Measurements from ENCODE around the gene LMF1. TPM values are rescaled to one million over a fixed set of nuclear protein-coding genes. Genes with fewer than 3 reads are reported as not detected.

LMF1 gene
- total and polyA plus RNA-seq, 2 of the 8 experiments (the other 6 are each of a cell fraction or from before 2014, with no cell fraction given), result 3.5 to 9.1 TPM

DNA sequence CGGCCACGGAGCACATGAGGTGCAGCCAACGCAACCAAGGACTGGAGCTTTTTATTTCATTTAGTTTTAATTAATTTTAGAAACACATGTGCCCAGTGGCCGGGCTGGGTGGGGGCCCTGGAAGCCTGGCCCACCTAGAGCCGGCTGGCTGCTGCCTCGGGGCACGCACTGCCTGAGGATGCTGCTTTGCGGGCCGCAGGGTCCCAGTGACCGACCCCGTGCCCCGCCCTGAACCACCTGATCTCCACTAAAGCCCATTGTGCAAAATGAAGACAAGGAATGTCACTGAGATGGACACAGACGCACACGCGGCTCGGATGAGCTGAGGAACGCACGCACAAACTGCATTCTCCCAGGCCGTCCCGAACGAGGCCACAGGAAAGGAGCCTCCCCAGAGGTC, 39.6 kb downstream of the LMF1 start (continued):
- TF ChIP-seq, protein P1, sequence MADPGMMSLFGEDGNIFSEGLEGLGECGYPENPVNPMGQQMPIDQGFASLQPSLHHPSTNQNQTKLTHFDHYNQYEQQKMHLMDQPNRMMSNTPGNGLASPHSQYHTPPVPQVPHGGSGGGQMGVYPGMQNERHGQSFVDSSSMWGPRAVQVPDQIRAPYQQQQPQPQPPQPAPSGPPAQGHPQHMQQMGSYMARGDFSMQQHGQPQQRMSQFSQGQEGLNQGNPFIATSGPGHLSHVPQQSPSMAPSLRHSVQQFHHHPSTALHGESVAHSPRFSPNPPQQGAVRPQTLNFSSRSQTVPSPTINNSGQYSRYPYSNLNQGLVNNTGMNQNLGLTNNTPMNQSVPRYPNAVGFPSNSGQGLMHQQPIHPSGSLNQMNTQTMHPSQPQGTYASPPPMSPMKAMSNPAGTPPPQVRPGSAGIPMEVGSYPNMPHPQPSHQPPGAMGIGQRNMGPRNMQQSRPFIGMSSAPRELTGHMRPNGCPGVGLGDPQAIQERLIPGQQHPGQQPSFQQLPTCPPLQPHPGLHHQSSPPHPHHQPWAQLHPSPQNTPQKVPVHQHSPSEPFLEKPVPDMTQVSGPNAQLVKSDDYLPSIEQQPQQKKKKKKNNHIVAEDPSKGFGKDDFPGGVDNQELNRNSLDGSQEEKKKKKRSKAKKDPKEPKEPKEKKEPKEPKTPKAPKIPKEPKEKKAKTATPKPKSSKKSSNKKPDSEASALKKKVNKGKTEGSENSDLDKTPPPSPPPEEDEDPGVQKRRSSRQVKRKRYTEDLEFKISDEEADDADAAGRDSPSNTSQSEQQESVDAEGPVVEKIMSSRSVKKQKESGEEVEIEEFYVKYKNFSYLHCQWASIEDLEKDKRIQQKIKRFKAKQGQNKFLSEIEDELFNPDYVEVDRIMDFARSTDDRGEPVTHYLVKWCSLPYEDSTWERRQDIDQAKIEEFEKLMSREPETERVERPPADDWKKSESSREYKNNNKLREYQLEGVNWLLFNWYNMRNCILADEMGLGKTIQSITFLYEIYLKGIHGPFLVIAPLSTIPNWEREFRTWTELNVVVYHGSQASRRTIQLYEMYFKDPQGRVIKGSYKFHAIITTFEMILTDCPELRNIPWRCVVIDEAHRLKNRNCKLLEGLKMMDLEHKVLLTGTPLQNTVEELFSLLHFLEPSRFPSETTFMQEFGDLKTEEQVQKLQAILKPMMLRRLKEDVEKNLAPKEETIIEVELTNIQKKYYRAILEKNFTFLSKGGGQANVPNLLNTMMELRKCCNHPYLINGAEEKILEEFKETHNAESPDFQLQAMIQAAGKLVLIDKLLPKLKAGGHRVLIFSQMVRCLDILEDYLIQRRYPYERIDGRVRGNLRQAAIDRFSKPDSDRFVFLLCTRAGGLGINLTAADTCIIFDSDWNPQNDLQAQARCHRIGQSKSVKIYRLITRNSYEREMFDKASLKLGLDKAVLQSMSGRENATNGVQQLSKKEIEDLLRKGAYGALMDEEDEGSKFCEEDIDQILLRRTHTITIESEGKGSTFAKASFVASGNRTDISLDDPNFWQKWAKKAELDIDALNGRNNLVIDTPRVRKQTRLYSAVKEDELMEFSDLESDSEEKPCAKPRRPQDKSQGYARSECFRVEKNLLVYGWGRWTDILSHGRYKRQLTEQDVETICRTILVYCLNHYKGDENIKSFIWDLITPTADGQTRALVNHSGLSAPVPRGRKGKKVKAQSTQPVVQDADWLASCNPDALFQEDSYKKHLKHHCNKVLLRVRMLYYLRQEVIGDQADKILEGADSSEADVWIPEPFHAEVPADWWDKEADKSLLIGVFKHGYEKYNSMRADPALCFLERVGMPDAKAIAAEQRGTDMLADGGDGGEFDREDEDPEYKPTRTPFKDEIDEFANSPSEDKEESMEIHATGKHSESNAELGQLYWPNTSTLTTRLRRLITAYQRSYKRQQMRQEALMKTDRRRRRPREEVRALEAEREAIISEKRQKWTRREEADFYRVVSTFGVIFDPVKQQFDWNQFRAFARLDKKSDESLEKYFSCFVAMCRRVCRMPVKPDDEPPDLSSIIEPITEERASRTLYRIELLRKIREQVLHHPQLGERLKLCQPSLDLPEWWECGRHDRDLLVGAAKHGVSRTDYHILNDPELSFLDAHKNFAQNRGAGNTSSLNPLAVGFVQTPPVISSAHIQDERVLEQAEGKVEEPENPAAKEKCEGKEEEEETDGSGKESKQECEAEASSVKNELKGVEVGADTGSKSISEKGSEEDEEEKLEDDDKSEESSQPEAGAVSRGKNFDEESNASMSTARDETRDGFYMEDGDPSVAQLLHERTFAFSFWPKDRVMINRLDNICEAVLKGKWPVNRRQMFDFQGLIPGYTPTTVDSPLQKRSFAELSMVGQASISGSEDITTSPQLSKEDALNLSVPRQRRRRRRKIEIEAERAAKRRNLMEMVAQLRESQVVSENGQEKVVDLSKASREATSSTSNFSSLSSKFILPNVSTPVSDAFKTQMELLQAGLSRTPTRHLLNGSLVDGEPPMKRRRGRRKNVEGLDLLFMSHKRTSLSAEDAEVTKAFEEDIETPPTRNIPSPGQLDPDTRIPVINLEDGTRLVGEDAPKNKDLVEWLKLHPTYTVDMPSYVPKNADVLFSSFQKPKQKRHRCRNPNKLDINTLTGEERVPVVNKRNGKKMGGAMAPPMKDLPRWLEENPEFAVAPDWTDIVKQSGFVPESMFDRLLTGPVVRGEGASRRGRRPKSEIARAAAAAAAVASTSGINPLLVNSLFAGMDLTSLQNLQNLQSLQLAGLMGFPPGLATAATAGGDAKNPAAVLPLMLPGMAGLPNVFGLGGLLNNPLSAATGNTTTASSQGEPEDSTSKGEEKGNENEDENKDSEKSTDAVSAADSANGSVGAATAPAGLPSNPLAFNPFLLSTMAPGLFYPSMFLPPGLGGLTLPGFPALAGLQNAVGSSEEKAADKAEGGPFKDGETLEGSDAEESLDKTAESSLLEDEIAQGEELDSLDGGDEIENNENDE (IDR thresholded peaks at IDR 0.05; ENCODE audit: insufficient replicate concordance, low read length), result no peak
- TF ChIP-seq BACH1 (IDR thresholded peaks at IDR 0.05; ENCODE audit: low read length) (no peak), SIX5 (IDR thresholded peaks at IDR 0.05; ENCODE audit: low read depth, low read length) (no peak), CHD2 (IDR thresholded peaks at IDR 0.05; ENCODE audit: low read length) (no peak)

Measured in H1 (cell line).